K562 (cell line): ENCODE data around the gene DNAJB14. TPM values are rescaled to one million over a fixed set of nuclear protein-coding genes. Genes with fewer than 3 reads are reported as not detected.

Experiments used
- ATAC-seq: fragments of 200-7000 bp; cut with Tn5 transposase; 3 replicates; pipeline ENCODE4 v1.9.1; 2020; ENCODE audit warnings: moderate library complexity
- BruUV-seq: library from RNA; stranded (reverse); fragments of 400-500 nt; replicated peaks from 2 replicates; lab custom pipeline; 2021; lab: Mats Ljungman, UMichigan
- CTCF ChIA-PET: fragments of 300-600 bp; formaldehyde crosslinking; extraction: SDS; loops from one replicate; lab custom pipeline; 2021; ENCODE audit warnings: low intra/inter-chr PET ratio; lab: Yijun Ruan, JAX
- POLR2A ChIA-PET: fragments of 300-600, 350-650 bp; sonication (Branson Sonifier 250); formaldehyde crosslinking; extraction: SDS; loops from one replicate; lab custom pipeline; 2021; ENCODE audit warnings: antibody characterized with exemption, inconsistent platforms; lab: Yijun Ruan, JAX
- DNase-seq, 4 experiments: peaks; one replicate each; pipeline versions ENCODE4 v3.0.0 to v3.0.0-alpha.2; 2011 to 2018; ENCODE audit warnings: low spot score in 3 of 4, mixed read lengths in 3 of 4; ENCODE audit errors: extremely low read depth in 1 of 4
- FAIRE-seq: peaks from 2 replicates; lab custom pipeline; 2011; peaks lifted over from hg19 to GRCh38; lab: Jason Lieb, UNC
- H2AFZ ChIP-seq: 2 replicates; pipeline ENCODE4 v1.6.0; 2011; ENCODE audit warnings: low read depth, low read length, control low read depth, inconsistent platforms
- H3K27ac ChIP-seq: fragments of 200-600 bp; 3 replicates; pipeline ENCODE4 v1.8.0; 2011; ENCODE audit warnings: low read depth, mild to moderate bottlenecking, control low read depth, inconsistent platforms, low read length, moderate library complexity, mixed read lengths; ENCODE audit errors: extremely low read depth
- H3K27me3 ChIP-seq, 2 experiments: fragments of 300-600 bp in 1 of 2; 2 replicates in 1 of 2; 3 replicates in 1 of 2; pipeline versions ENCODE4 v1.6.0 to v1.8.0; 2011; ENCODE audit warnings: inconsistent platforms in 2 of 2, low read length in 2 of 2, mild to moderate bottlenecking in 1 of 2, mixed read lengths in 1 of 2, moderate library complexity in 1 of 2; ENCODE audit not compliant: control insufficient read depth in 2 of 2, insufficient read depth in 2 of 2
- H3K36me3 ChIP-seq: fragments of 300-600 bp; 3 replicates; pipeline ENCODE4 v1.8.0; 2011; ENCODE audit warnings: mild to moderate bottlenecking, low read length, inconsistent platforms; ENCODE audit not compliant: control insufficient read depth, insufficient read depth
- H3K4me1 ChIP-seq, 2 experiments: fragments of 200-600 bp in 1 of 2; replicated peaks in 1 of 2; 2 replicates in 1 of 2; 3 replicates in 1 of 2; pipeline versions ENCODE4 v1.5.1 to v1.8.0; 2011; ENCODE audit warnings: inconsistent platforms in 2 of 2, low read length in 2 of 2, mild to moderate bottlenecking in 1 of 2, mixed read lengths in 1 of 2, moderate library complexity in 1 of 2; ENCODE audit not compliant: control insufficient read depth in 2 of 2, insufficient read depth in 2 of 2
- H3K4me2 ChIP-seq: 2 replicates; pipeline ENCODE4 v1.6.1; 2011; ENCODE audit warnings: low read length, control low read depth, inconsistent platforms, mixed read lengths; ENCODE audit not compliant: insufficient read depth
- H3K4me3 ChIP-seq: fragments of 200-600 bp; sonication (generic), shearing (Covaris generic); 2 replicates; pipeline ENCODE4 v1.5.1; 2016; ENCODE audit warnings: control low read depth, inconsistent platforms
- H3K79me2 ChIP-seq: fragments of 200-600 bp; 3 replicates; pipeline ENCODE4 v1.8.0; 2011; ENCODE audit warnings: low read length, inconsistent platforms; ENCODE audit not compliant: control insufficient read depth, insufficient read depth
- H3K9ac ChIP-seq, 2 experiments: 2 replicates each; pipeline versions ENCODE4 v1.6.0 to v1.6.1; 2011; ENCODE audit warnings: low read depth in 2 of 2, low read length in 2 of 2, control low read depth in 1 of 2, inconsistent platforms in 1 of 2, mild to moderate bottlenecking in 1 of 2, mixed read lengths in 1 of 2; ENCODE audit not compliant: insufficient read depth in 1 of 2
- H3K9me1 ChIP-seq: one replicate; pipeline ENCODE4 v1.6.0; 2011; ENCODE audit warnings: inconsistent platforms, mild to moderate bottlenecking, low read length, moderate library complexity; ENCODE audit not compliant: control insufficient read depth, insufficient read depth
- H3K9me3 ChIP-seq: replicated peaks from 2 replicates; pipeline ENCODE4 v1.5.1; 2011; ENCODE audit warnings: low read depth, low read length, inconsistent platforms; ENCODE audit not compliant: control insufficient read depth, insufficient read depth
- H4K20me1 ChIP-seq: replicated peaks from 2 replicates; pipeline ENCODE4 v1.6.1; 2011; ENCODE audit warnings: low read length, inconsistent platforms, mixed read lengths; ENCODE audit not compliant: control insufficient read depth, insufficient read depth
- ARID1B ChIP-seq: fragments of 450-650 bp; IDR thresholded peaks from 2 replicates; pipeline ENCODE4 v1.6.1; 2016; ENCODE audit warnings: antibody characterized with exemption, mild to moderate bottlenecking, inconsistent platforms
- CBFA2T3 ChIP-seq: fragments of 450-650 bp; IDR thresholded peaks from 2 replicates; pipeline ENCODE4 v1.6.1; 2017
- EP400 ChIP-seq: fragments of 450-650 bp; IDR thresholded peaks from 2 replicates; pipeline ENCODE4 v1.6.1; 2017; ENCODE audit warnings: antibody characterized with exemption, mild to moderate bottlenecking, moderate library complexity
- HNRNPH1 ChIP-seq: fragments of 200-400 bp; formaldehyde crosslinking; optimal IDR thresholded peaks from 2 replicates; pipeline ENCODE3; 2017; ENCODE audit warnings: low read depth, mild to moderate bottlenecking, low read length, moderate library complexity
- IRF2 ChIP-seq: sonication (generic); formaldehyde crosslinking; IDR thresholded peaks from 2 replicates; pipeline ENCODE4 v1.8.1; 2022; ENCODE audit warnings: mild to moderate bottlenecking, missing genetic modification reagents
- SIN3B ChIP-seq: fragments of 450-650 bp; IDR thresholded peaks from 2 replicates; pipeline ENCODE4 v1.6.1; 2017; ENCODE audit warnings: low read depth, mild to moderate bottlenecking, moderate library complexity
- SMAD2 ChIP-seq: fragments of 150-350 bp; IDR thresholded peaks from 2 replicates; pipeline ENCODE4 v1.6.1; 2014; ENCODE audit warnings: low read depth, mild to moderate bottlenecking, low read length
- USF2 ChIP-seq: sonication (generic); formaldehyde crosslinking; IDR thresholded peaks from 2 replicates; pipeline ENCODE4 v1.5.0; 2020; ENCODE audit warnings: missing genetic modification reagents
- ZNF830 ChIP-seq: fragments of 250-450 bp; sonication (Bioruptor Pico); IDR thresholded peaks from 2 replicates; pipeline ENCODE4 v1.5.0; 2021; ENCODE audit warnings: mild to moderate bottlenecking
- WGBS: fragments of 100-300 bp; shearing (Covaris generic); methylation state at CpG from one replicate; pipeline ENCODE4 v1.1.6; 2016; ENCODE audit warnings: low coverage, mixed read lengths; ENCODE audit not compliant: insufficient coverage; ENCODE audit errors: missing lambda C conversion rate; 5-methylcytosine and 5-hydroxymethylcytosine counted together
- in situ Hi-C: fragments of 300-500 bp; cut with MboI; formaldehyde crosslinking; loops from 4 replicates; pipeline ENCODE4 v1.15.0; 2018; ENCODE audit warnings: inconsistent platforms, mixed read lengths
- intact Hi-C: fragments of 100-400 bp; cut with micrococcal nuclease; formaldehyde crosslinking; loops from 2 replicates; pipeline ENCODE4 v1.14.2; 2022
- polyA plus RNA-seq, 8 experiments: library from polyadenylated mRNA; depleted of rRNA in 4 of 8; stranded (reverse) in 5 of 8; unstranded in 3 of 8; fragments of >200 nt; fragmentation: Nextera tagmentation in 2 of 8; fragmentation: Illumina TruSeq in 1 of 8; extraction: Ambion mirVana in 2 of 8; extraction: Trizol in 1 of 8; gene quantifications; 2 replicates each; pipeline versions ENCODE4 v1.2.1 to v1.2.3, GENCODE V29; 2011 to 2014; ENCODE audit warnings: inconsistent platforms in 1 of 8, missing spikeins in 1 of 8
- total RNA-seq, 7 experiments: library from RNA; depleted of rRNA in 6 of 7; stranded (reverse); fragments of >200 nt in 6 of 7; fragmentation: Illumina TruSeq in 2 of 7; extraction: Trizol in 2 of 7; gene quantifications; 2 replicates each; pipeline versions ENCODE4 v1.2.1 to v1.2.3, GENCODE V29; 2011 to 2021; ENCODE audit warnings: low replicate concordance in 1 of 7

The DNAJB14 gene
- total and polyA plus RNA-seq, 9 of the 15 experiments (the other 6 are each of a cell fraction or from before 2014, with no cell fraction given) = 5.5 to 28.0 (median 12.7) TPM

GRCh38 chr4:99968330-99968729, 21.9 kb upstream of the DNAJB14 start:
- Histone ChIP-seq H3K9me3 (no peaks in the 10 kb centered on the region), H3K4me2 (no peak overlapping the region), H3K36me3 (no peaks in the 10 kb centered on the region), H2AFZ (no peak overlapping the region), H3K4me3 (no peak overlapping the region), H3K4me1 (no peaks in the 10 kb centered on the region)
- in situ Hi-C loops = no loop called here
- no peak for ATAC-seq
- POLR2A ChIA-PET = interaction anchor here (1.1 kb wide), 1 partner anchor 20 kb away, joined by 4 read pairs; no protein-coding TSS in a partner anchor
- TF ChIP-seq SIN3B (no peak), EP400 (no peak), CBFA2T3 (no peak), ZNF830 (CRISPR knock-in tag) (no peak), USF2 (CRISPR knock-in tag) (no peak), HNRNPH1 (no peak), SMAD2 (no peak), ARID1B (no peak), IRF2 (CRISPR knock-in tag) (no peak)
- TF ChIP-seq, all 486 proteins: peak for 0
- Histone ChIP-seq H3K27ac (no peak overlapping the region), H3K9me1 (no peaks in the 10 kb centered on the region), H3K27me3 (peaks cover 0 to 13% of the 10 kb centered on the region in 2 experiments; a peak in 1 of 5 replicates), H3K9ac (no peak overlapping the region), H4K20me1 (no peaks in the 10 kb centered on the region), H3K79me2 (no peaks in the 10 kb centered on the region)
- BruUV-seq = no TSS peak
- intact Hi-C loops = no loop called here
- no peak for DNase-seq
- 0% methylated on average over 1 of the region's 1 CpG for WGBS
- CTCF ChIA-PET = no interaction called here
- FAIRE-seq = no peak
